ENCODE results near the gene SP110.
A peak's percentile ranks its signal among the peaks of the same experiment; 100 is the strongest.

The SP110 gene

DNA sequence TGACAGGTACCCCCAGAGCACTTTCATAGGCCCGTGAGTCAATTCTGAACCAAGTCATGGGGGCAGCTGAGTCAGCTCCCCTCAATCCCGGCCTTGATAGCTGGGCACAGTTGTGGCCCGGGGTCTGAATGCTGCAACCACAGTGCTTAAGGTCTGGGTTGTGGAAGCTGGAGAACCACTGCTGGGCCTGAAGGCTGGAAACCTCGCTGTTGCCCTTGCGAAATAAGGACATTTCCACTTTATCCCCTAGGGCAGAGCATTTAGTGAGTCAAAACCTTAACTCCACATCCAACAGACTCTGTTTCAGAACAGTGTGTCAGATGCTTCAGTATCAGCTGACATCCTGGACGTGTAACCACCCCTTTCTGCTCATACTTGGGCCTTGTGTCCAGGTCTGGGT lies 58.6 kb downstream of the SP110 start:
- H3K4me3 ChIP-seq (ENCODE audit: low read depth, low read length): no peak overlapping the region
- TF ChIP-seq, protein P1, sequence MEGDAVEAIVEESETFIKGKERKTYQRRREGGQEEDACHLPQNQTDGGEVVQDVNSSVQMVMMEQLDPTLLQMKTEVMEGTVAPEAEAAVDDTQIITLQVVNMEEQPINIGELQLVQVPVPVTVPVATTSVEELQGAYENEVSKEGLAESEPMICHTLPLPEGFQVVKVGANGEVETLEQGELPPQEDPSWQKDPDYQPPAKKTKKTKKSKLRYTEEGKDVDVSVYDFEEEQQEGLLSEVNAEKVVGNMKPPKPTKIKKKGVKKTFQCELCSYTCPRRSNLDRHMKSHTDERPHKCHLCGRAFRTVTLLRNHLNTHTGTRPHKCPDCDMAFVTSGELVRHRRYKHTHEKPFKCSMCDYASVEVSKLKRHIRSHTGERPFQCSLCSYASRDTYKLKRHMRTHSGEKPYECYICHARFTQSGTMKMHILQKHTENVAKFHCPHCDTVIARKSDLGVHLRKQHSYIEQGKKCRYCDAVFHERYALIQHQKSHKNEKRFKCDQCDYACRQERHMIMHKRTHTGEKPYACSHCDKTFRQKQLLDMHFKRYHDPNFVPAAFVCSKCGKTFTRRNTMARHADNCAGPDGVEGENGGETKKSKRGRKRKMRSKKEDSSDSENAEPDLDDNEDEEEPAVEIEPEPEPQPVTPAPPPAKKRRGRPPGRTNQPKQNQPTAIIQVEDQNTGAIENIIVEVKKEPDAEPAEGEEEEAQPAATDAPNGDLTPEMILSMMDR (IDR thresholded peaks at IDR 0.05; ENCODE audit: control insufficient read depth, extremely low read depth, insufficient read depth): no peak
- DNase-seq (ENCODE audit: low read depth): no peak

DNA sequence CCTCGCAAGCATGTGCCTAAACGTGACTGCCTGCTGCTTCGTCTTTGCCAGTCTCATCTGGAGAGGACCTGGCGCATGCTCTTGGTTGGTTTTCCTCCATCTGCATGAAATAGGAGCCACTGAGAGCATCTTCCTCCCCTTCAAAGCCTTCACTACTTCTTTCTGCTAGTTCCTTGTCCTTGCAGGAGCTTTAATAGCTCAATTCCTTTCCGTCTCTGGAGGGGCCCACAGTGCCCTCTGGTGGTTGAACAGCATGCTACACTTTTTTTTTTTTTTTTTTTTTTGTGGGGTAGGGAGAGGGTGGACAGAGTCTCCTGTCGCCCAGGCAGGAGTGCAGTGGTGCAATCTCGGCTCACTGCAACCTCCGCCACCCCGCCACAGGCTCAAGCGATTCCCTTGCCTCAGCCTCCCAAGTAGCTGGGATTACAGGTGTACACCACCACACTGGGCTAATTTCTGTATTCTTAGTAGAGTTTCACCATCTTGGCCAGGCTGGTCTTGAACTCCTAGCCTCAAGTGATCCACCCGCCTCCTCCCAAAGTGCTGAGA lies 59.6 kb downstream of the SP110 start:
- TF ChIP-seq, protein P1 (IDR thresholded peaks at IDR 0.05; ENCODE audit: control insufficient read depth, extremely low read depth, insufficient read depth): peak; percentile 60
- no peak for DNase-seq (ENCODE audit: low read depth)
- H3K4me3 ChIP-seq (ENCODE audit: low read depth, low read length): no peak overlapping the region

DNA sequence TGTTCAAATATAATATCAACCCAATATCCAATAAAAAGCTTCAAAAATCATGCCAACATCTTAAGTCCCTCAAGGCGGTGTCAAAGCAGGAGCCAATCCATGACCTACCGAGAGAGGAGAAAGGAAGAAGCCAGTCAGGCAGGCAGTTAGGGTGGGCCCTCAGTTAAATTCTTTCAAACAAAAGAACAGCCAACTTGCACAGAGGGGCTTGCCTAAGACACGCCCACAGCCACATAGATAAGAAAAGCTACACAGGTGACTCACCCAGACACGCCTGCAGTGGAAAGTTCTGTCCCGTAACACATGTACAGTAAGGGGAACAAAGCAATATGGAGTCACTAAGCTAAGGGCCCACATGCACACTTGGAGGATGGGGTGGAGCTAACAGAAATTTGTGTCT lies 61.3 kb downstream of the SP110 start:
- TF ChIP-seq, protein P1 (IDR thresholded peaks at IDR 0.05; ENCODE audit: control insufficient read depth, extremely low read depth, insufficient read depth): no peak
- H3K4me3 ChIP-seq (ENCODE audit: low read depth, low read length): no peak overlapping the region
- DNase-seq (ENCODE audit: low read depth): no peak

DNA sequence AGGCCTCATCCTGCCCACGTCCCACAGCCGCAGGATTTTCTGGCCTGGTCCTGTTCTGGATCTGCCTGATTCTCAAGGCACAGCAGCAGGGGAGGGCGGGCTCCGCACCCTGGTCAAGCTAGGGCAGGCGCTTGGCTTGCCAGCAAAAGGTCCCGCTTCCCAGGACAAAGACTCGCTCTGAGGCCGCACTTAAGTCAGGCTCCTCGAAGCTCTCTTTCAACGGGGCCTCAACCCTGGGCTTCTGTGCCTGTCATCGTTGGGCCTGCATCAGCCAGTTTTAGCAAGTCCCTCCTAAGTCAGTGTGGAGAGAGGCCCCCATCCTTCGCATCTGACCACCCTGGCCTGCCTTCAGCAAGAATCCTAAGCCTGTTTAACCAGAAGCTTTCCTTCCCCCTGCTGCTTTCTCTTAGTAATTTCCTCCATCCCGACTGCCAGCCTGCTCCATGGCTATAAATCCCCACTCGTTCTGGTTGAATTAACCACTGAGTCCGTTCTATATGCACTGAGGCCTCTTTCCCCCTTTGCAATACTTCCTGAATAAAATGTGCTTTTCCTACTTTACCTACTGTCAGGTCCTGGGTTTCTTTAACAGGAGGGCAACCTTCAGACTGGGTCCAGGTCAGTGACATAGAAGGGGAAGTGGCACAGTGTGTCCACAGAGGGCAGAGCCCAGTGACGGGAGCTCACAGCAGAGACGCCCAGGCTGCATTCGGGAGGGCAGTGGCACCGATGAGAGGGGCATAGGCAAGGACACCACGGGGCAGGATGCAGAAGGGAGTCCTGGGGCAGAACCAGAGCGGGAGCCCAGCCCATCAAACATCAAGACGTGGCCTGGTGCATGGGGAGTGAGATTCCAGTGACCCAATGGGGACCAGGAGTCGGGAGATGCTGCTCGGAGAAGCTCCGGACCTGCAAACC lies 62.7 kb downstream of the SP110 start:
- DNase-seq (ENCODE audit: low read depth): no peak
- TF ChIP-seq, protein P1 (IDR thresholded peaks at IDR 0.05; ENCODE audit: control insufficient read depth, extremely low read depth, insufficient read depth): no peak
- no peak overlapping the region for H3K4me3 ChIP-seq (ENCODE audit: low read depth, low read length)

DNA sequence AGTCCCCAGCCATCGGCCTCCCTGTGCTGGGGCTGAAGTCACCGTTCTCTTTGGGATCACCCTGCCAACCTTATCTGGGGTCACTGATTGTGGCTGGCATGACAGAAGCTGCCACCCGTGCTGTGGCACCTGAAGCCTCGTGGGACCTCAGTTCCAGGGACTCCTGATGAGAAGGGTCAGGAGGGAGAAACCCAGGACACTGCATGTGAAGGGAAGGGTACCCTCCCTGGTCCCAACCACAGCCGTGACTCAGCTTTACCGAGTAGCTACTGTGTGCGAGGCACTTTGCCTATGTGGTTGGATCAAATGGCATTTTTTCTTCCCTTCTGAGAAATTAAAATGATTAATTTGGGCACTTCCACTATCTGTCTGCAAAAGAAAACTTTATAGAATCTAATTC lies 64.4 kb downstream of the SP110 start:
- DNase-seq (ENCODE audit: low read depth): no peak
- TF ChIP-seq, protein P1 (IDR thresholded peaks at IDR 0.05; ENCODE audit: control insufficient read depth, extremely low read depth, insufficient read depth): no peak
- no peak overlapping the region for H3K4me3 ChIP-seq (ENCODE audit: low read depth, low read length)

DNA sequence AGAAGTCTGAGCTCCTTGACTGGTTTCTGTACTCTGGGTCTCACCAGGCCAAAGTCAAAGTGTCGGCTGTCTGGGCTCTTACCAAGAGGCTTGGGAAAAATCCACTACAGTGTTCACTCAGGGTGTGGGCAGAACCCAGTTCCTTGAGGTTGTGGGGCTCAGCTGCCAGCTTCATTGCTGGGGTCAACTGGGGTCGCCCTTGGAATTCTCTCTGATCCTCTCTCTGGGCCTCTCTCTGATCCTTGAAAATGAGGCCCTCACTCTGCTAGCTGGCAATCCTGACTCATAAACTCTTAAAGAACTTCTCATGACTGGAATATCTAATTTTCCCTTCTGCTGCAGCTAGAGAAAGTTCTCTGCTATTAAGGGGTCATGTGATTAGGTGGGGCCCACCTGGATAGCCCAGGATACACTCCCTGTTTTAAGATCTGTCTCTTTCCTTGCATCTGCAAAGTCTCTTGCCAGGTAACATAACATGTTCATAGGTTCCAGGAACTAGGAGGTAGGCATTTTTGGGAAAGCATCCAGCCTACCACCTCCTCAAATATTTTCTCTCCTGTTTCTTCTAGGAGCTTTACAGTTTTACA lies 66.3 kb downstream of the SP110 start:
- no peak overlapping the region for H3K4me3 ChIP-seq (ENCODE audit: low read depth, low read length)
- TF ChIP-seq, protein P1 (IDR thresholded peaks at IDR 0.05; ENCODE audit: control insufficient read depth, extremely low read depth, insufficient read depth): no peak
- DNase-seq (ENCODE audit: low read depth): no peak

Data from LNCaP clone FGC (cell line).